HEK293T (cell line): ENCODE measurements around the gene ZNF532.

Experiments
- CTCF ChIA-PET: fragments of 350-600 bp; formaldehyde crosslinking; extraction: SDS; loops from one replicate; lab custom pipeline; 2021; ENCODE audit warnings: antibody characterized with exemption, inconsistent platforms; lab: Yijun Ruan, JAX
- POLR2A ChIA-PET: fragments of 350-600 bp; formaldehyde crosslinking; extraction: SDS; loops from one replicate; lab custom pipeline; 2020; ENCODE audit warnings: antibody characterized with exemption, inconsistent platforms; lab: Yijun Ruan, JAX
- DNase-seq: peaks from one replicate; pipeline ENCODE4 v3.0.0; 2012; ENCODE audit warnings: mixed read lengths; ENCODE audit errors: extremely low spot score
- ARNT ChIP-seq: fragments of 450-650 bp; IDR thresholded peaks from 2 replicates; pipeline ENCODE4 v1.6.1; 2017; ENCODE audit warnings: mild to moderate bottlenecking
- BHLHE40 ChIP-seq: fragments of 450-650 bp; IDR thresholded peaks from 2 replicates; pipeline ENCODE4 v1.6.1; 2016; ENCODE audit warnings: mild to moderate bottlenecking, moderate library complexity, borderline replicate concordance
- CTBP1 ChIP-seq: fragments of 450-650 bp; IDR thresholded peaks from 2 replicates; pipeline ENCODE4 v1.6.1; 2016; ENCODE audit warnings: borderline replicate concordance
- ELF4 ChIP-seq: fragments of 450-650 bp; IDR thresholded peaks from 2 replicates; pipeline ENCODE4 v1.6.1; 2017; ENCODE audit warnings: antibody characterized with exemption
- FOXA1 ChIP-seq: fragments of 450-650 bp; IDR thresholded peaks from 2 replicates; pipeline ENCODE4 v1.6.1; 2016; ENCODE audit warnings: mild to moderate bottlenecking
- FOXK2 ChIP-seq: fragments of 450-650 bp; IDR thresholded peaks from 2 replicates; pipeline ENCODE4 v1.6.1; 2016; ENCODE audit warnings: mild to moderate bottlenecking
- FOXM1 ChIP-seq: fragments of 450-650 bp; IDR thresholded peaks from 2 replicates; pipeline ENCODE4 v1.6.1; 2017; ENCODE audit warnings: mild to moderate bottlenecking, borderline replicate concordance
- HDGF ChIP-seq: fragments of 450-650 bp; IDR thresholded peaks from 2 replicates; pipeline ENCODE4 v1.6.1; 2017; ENCODE audit warnings: antibody characterized with exemption, borderline replicate concordance
- L3MBTL2 ChIP-seq: fragments of 450-650 bp; conservative IDR thresholded peaks from 2 replicates; pipeline ENCODE4 v1.6.1; 2016; ENCODE audit warnings: mild to moderate bottlenecking
- LEF1 ChIP-seq: fragments of 450-650 bp; IDR thresholded peaks from 2 replicates; pipeline ENCODE4 v1.6.1; 2017; ENCODE audit warnings: mild to moderate bottlenecking, borderline replicate concordance
- NFRKB ChIP-seq: fragments of 450-650 bp; IDR thresholded peaks from 2 replicates; pipeline ENCODE4 v1.6.1; 2016; ENCODE audit warnings: mild to moderate bottlenecking, moderate library complexity
- PKNOX1 ChIP-seq: fragments of 450-650 bp; IDR thresholded peaks from 2 replicates; pipeline ENCODE4 v1.6.1; 2016
- SP1 ChIP-seq: fragments of 450-650 bp; IDR thresholded peaks from 2 replicates; pipeline ENCODE4 v1.6.1; 2017
- SUZ12 ChIP-seq: fragments of 450-650 bp; IDR thresholded peaks from 2 replicates; pipeline ENCODE4 v1.6.1; 2016; ENCODE audit warnings: mild to moderate bottlenecking
- TARDBP ChIP-seq: fragments of 450-650 bp; IDR thresholded peaks from 2 replicates; pipeline ENCODE4 v1.6.1; 2016
- ZNF384 ChIP-seq: fragments of 450-650 bp; IDR thresholded peaks from 2 replicates; pipeline ENCODE4 v1.6.1; 2016

ZNF532 gene

GRCh38 chr18:59026831-59027410 lies 162.2 kb downstream of the ZNF532 start:
- CTCF ChIA-PET, result no interaction called here
- no peak for DNase-seq
- TF ChIP-seq LEF1 (no peak), FOXA1 (no peak), ELF4 (no peak), SUZ12 (no peak), ARNT (no peak), L3MBTL2 (no peak)
- POLR2A ChIA-PET, result interaction anchor here (0.8 kb wide), 1 partner anchor 26 kb away, joined by 3 read pairs; no protein-coding TSS in a partner anchor

- ChIA-PET CTCF (no interaction called here), POLR2A (no interaction called here)
Observed at GRCh38 chr18:59029663-59030429, 165.2 kb downstream of the ZNF532 start.

GRCh38 chr18:59032308-59032707 lies 167.6 kb downstream of the ZNF532 start:
- TF ChIP-seq ZNF384 (no peak), CTBP1 (no peak), SP1 (no peak), PKNOX1 (no peak), LEF1 (no peak), HDGF (no peak), ARNT (no peak), SUZ12 (no peak), FOXK2 (no peak), FOXM1 (no peak), BHLHE40 (no peak), L3MBTL2 (no peak)
- POLR2A ChIA-PET, result no interaction called here
- no peak for DNase-seq
- CTCF ChIA-PET, result no interaction called here

More at GRCh38 chr18:59029663-59030429, 165.2 kb downstream of the ZNF532 start:
- TF ChIP-seq HDGF (no peak), BHLHE40 (no peak)
- DNase-seq, result no peak

- TF ChIP-seq ELF4 (no peak), TARDBP (no peak), SUZ12 (no peak), BHLHE40 (no peak), ARNT (no peak), LEF1 (no peak), HDGF (no peak), ZNF384 (no peak), PKNOX1 (no peak), SP1 (no peak)
- POLR2A ChIA-PET, result no interaction called here
- CTCF ChIA-PET, result no interaction called here
- no peak for DNase-seq
Observed at GRCh38 chr18:59033359-59033758, 168.7 kb downstream of the ZNF532 start.

- CTCF ChIA-PET, result no interaction called here
- POLR2A ChIA-PET, result no interaction called here
- no peak for DNase-seq
- TF ChIP-seq ARNT, result no peak
- TF ChIP-seq LEF1, result no peak
- no peak for TF ChIP-seq NFRKB
- no peak for TF ChIP-seq HDGF
- no peak for TF ChIP-seq L3MBTL2
- TF ChIP-seq FOXM1, result no peak
- TF ChIP-seq ELF4, result no peak
- no peak for TF ChIP-seq TARDBP
- no peak for TF ChIP-seq BHLHE40
- TF ChIP-seq PKNOX1, result no peak
- no peak for TF ChIP-seq ZNF384
- no peak for TF ChIP-seq FOXA1
- no peak for TF ChIP-seq CTBP1
- no peak for TF ChIP-seq SUZ12
- TF ChIP-seq FOXK2, result no peak
- TF ChIP-seq SP1, result no peak
Observed at GRCh38 chr18:59033974-59034373, 169.3 kb downstream of the ZNF532 start.

- ChIA-PET CTCF (no interaction called here), POLR2A (no interaction called here)
- no peak for TF ChIP-seq ARNT
- no peak for TF ChIP-seq L3MBTL2
- no peak for TF ChIP-seq FOXM1
- DNase-seq, result no peak
Observed at GRCh38 chr18:59035591-59035990, 170.9 kb downstream of the ZNF532 start.
